IMR-90 (cell line): ENCODE data around the gene MACF1. TPM values are rescaled to one million over a fixed set of nuclear protein-coding genes. Genes with fewer than 3 reads are reported as not detected.

Experiments used
- ATAC-seq: fragments of 200-7000 bp; cut with Tn5 transposase; 2 replicates; pipeline ENCODE4 v1.9.1; 2020; ENCODE audit warnings: low read depth, mild to moderate bottlenecking, moderate library complexity
- BruUV-seq: library from RNA; stranded (reverse); fragments of 400-500 nt; replicated peaks from 2 replicates; lab custom pipeline; 2021; lab: Mats Ljungman, UMichigan
- CTCF ChIA-PET: fragments of 300-600 bp; formaldehyde crosslinking; extraction: SDS; loops from one replicate; lab custom pipeline; 2021; ENCODE audit warnings: antibody characterized with exemption; lab: Yijun Ruan, JAX
- POLR2A ChIA-PET: fragments of 300-600 bp; sonication (Branson Sonifier 250); formaldehyde crosslinking; loops from one replicate; lab custom pipeline; 2022; ENCODE audit warnings: antibody characterized with exemption; ENCODE audit not compliant: unreplicated experiment; lab: Charles Lee
- DNase-seq: peaks from one replicate; pipeline ENCODE4 v3.0.0; 2013
- H2AFZ ChIP-seq: replicated peaks from 2 replicates; pipeline ENCODE3; 2013; ENCODE audit warnings: low read length, mild to moderate bottlenecking; ENCODE audit not compliant: poor library complexity
- H2AK5ac ChIP-seq: 2 replicates; pipeline ENCODE4 v1.6.1; 2013; ENCODE audit warnings: low read depth, low read length, inconsistent platforms
- H2AK9ac ChIP-seq: replicated peaks from 2 replicates; pipeline ENCODE3; 2013; ENCODE audit warnings: mild to moderate bottlenecking, low read depth, low read length, moderate library complexity; ENCODE audit not compliant: poor library complexity
- H2BK120ac ChIP-seq: 2 replicates; pipeline ENCODE4 v1.6.1; 2013; ENCODE audit warnings: low read depth, low read length, inconsistent platforms
- H2BK15ac ChIP-seq: 3 replicates; pipeline ENCODE4 v1.6.1; 2013; ENCODE audit warnings: low read depth, low read length, inconsistent platforms
- H2BK20ac ChIP-seq: 2 replicates; pipeline ENCODE4 v1.6.1; 2013; ENCODE audit warnings: low read depth, mild to moderate bottlenecking, inconsistent platforms, low read length, moderate library complexity
- H2BK5ac ChIP-seq: 2 replicates; pipeline ENCODE4 v1.6.1; 2013; ENCODE audit warnings: mild to moderate bottlenecking, low read depth, low read length, inconsistent platforms; ENCODE audit not compliant: poor library complexity, severe bottlenecking
- H3K14ac ChIP-seq: replicated peaks from 2 replicates; pipeline ENCODE4 v1.6.1; 2013; ENCODE audit warnings: low read depth, low read length, inconsistent platforms
- H3K18ac ChIP-seq: 2 replicates; pipeline ENCODE4 v1.6.1; 2013; ENCODE audit warnings: low read depth, low read length, control low read depth
- H3K23ac ChIP-seq: 2 replicates; pipeline ENCODE4 v1.6.1; 2013; ENCODE audit warnings: low read depth, low read length, inconsistent platforms
- H3K27ac ChIP-seq: 2 replicates; pipeline ENCODE4 v1.5.1; 2013; ENCODE audit warnings: mild to moderate bottlenecking, control low read depth, low read length; ENCODE audit not compliant: insufficient read depth
- H3K27me3 ChIP-seq: 2 replicates; pipeline ENCODE4 v1.6.1; 2013; ENCODE audit warnings: low read length; ENCODE audit not compliant: control insufficient read depth, insufficient read depth
- H3K36me3 ChIP-seq: 2 replicates; pipeline ENCODE4 v1.6.1; 2013; ENCODE audit warnings: low read length, mixed read lengths; ENCODE audit not compliant: control insufficient read depth, insufficient read depth
- H3K4ac ChIP-seq: 2 replicates; pipeline ENCODE4 v1.6.1; 2013; ENCODE audit warnings: low read depth, low read length, inconsistent platforms
- H3K4me1 ChIP-seq: 2 replicates; pipeline ENCODE4 v1.6.1; 2013; ENCODE audit warnings: low read length, mixed read lengths; ENCODE audit not compliant: control insufficient read depth, insufficient read depth
- H3K4me2 ChIP-seq: 2 replicates; pipeline ENCODE4 v1.6.1; 2013; ENCODE audit warnings: low read depth, mild to moderate bottlenecking, control low read depth, low read length, moderate library complexity
- H3K4me3 ChIP-seq: 2 replicates; pipeline ENCODE4 v1.5.1; 2013; ENCODE audit warnings: low read depth, mild to moderate bottlenecking, control low read depth, low read length, moderate library complexity; ENCODE audit not compliant: insufficient read depth
- H3K56ac ChIP-seq: 2 replicates; pipeline ENCODE4 v1.6.1; 2013; ENCODE audit warnings: low read length, inconsistent platforms; ENCODE audit not compliant: insufficient read depth; ENCODE audit errors: extremely low read depth
- H3K79me1 ChIP-seq, 2 experiments: 2 replicates each; pipeline ENCODE4 v1.6.1; 2013; ENCODE audit warnings: low read length in 2 of 2, inconsistent platforms in 1 of 2, low read depth in 1 of 2
- H3K9ac ChIP-seq: 2 replicates; pipeline ENCODE4 v1.6.1; 2013; ENCODE audit warnings: low read depth, low read length, control low read depth
- H3K9me1 ChIP-seq: 2 replicates; pipeline ENCODE4 v1.6.1; 2013; ENCODE audit warnings: low read length, inconsistent platforms; ENCODE audit not compliant: insufficient read depth
- H3K9me3 ChIP-seq: 2 replicates; pipeline ENCODE4 v1.6.1; 2013; ENCODE audit warnings: low read length; ENCODE audit not compliant: control insufficient read depth, insufficient read depth
- H4K20me1 ChIP-seq: 2 replicates; pipeline ENCODE4 v1.6.1; 2013; ENCODE audit warnings: low read length, inconsistent platforms; ENCODE audit not compliant: insufficient read depth
- H4K5ac ChIP-seq: 2 replicates; pipeline ENCODE4 v1.6.1; 2013; ENCODE audit warnings: mild to moderate bottlenecking, low read depth, low read length, control low read depth
- H4K8ac ChIP-seq, 2 experiments: 2 replicates each; pipeline ENCODE4 v1.6.1; 2013; ENCODE audit warnings: low read depth in 2 of 2, low read length in 2 of 2, control low read depth in 1 of 2, inconsistent platforms in 1 of 2
- H4K91ac ChIP-seq: 2 replicates; pipeline ENCODE4 v1.6.1; 2013; ENCODE audit warnings: low read depth, low read length, inconsistent platforms; ENCODE audit not compliant: insufficient read depth
- BHLHE40 ChIP-seq: fragments of 150-350 bp; IDR thresholded peaks from 2 replicates; pipeline ENCODE4 v1.6.1; 2016; ENCODE audit warnings: mild to moderate bottlenecking, low read depth, low read length
- CHD1 ChIP-seq: IDR thresholded peaks from 2 replicates; pipeline ENCODE4 v1.6.1; 2012; ENCODE audit warnings: low read depth, low read length, improper control_type of control experiment
- FOS ChIP-seq: fragments of 150-350 bp; IDR thresholded peaks from 2 replicates; pipeline ENCODE4 v1.6.1; 2016; ENCODE audit warnings: low read depth, low read length
- MAFK ChIP-seq: IDR thresholded peaks from 2 replicates; pipeline ENCODE4 v1.6.1; 2012; ENCODE audit warnings: low read depth, low read length, improper control_type of control experiment
- MAZ ChIP-seq: IDR thresholded peaks from 2 replicates; pipeline ENCODE4 v1.6.1; 2012; ENCODE audit warnings: low read depth, mild to moderate bottlenecking, low read length, improper control_type of control experiment, moderate library complexity, borderline replicate concordance
- MXI1 ChIP-seq: IDR thresholded peaks from 2 replicates; pipeline ENCODE4 v1.6.1; 2012; ENCODE audit warnings: low read depth, mild to moderate bottlenecking, low read length, moderate library complexity, borderline replicate concordance
- NFE2L2 ChIP-seq: fragments of 150-350 bp; IDR thresholded peaks from 2 replicates; pipeline ENCODE4 v1.6.1; 2016; ENCODE audit warnings: low read depth, mild to moderate bottlenecking, low read length
- POLR2A ChIP-seq: IDR thresholded peaks from 2 replicates; pipeline ENCODE4 v1.6.1; 2012; ENCODE audit warnings: mild to moderate bottlenecking, low read depth, low read length
- RAD21 ChIP-seq: IDR thresholded peaks from 2 replicates; pipeline ENCODE4 v1.6.1; 2012; ENCODE audit warnings: low read length, improper control_type of control experiment
- RCOR1 ChIP-seq: IDR thresholded peaks from 2 replicates; pipeline ENCODE4 v1.6.1; 2012; ENCODE audit warnings: mild to moderate bottlenecking, low read length, improper control_type of control experiment; ENCODE audit not compliant: insufficient replicate concordance
- RFX5 ChIP-seq: IDR thresholded peaks from 2 replicates; pipeline ENCODE4 v1.8.0; 2012; ENCODE audit warnings: low read depth, mild to moderate bottlenecking, low read length, moderate library complexity
- SMC3 ChIP-seq: fragments of 150-350 bp; IDR thresholded peaks from 2 replicates; pipeline ENCODE4 v1.6.1; 2016; ENCODE audit warnings: low read depth, mild to moderate bottlenecking, antibody characterized with exemption, low read length, moderate library complexity
- WGBS, 2 experiments: methylation state at CpG; one replicate each; pipeline versions ENCODE4 v1.1.5 to v1.1.7; 2013; ENCODE audit warnings: missing lambda C conversion rate in 2 of 2; ENCODE audit not compliant: insufficient read length in 1 of 2; ENCODE audit errors: extremely low coverage in 2 of 2; 5-methylcytosine and 5-hydroxymethylcytosine counted together
- dilution Hi-C: fragments of 300-500 bp; cut with HindIII; formaldehyde crosslinking; loops from one replicate; pipeline ENCODE4 v1.14.3; 2018; ENCODE audit warnings: low sequenced_read_pairs; ENCODE audit not compliant: unreplicated experiment
- in situ Hi-C: fragments of 300-500 bp; cut with MboI; formaldehyde crosslinking; loops from 3 replicates; pipeline ENCODE4 v1.14.3; 2019; ENCODE audit warnings: low sequenced_read_pairs, inconsistent platforms, mixed read lengths
- intact Hi-C: fragments of 100-400 bp; cut with micrococcal nuclease; formaldehyde crosslinking; loops from 2 replicates; pipeline ENCODE4 v1.10.0; 2022
- polyA plus RNA-seq, 3 experiments: library from polyadenylated mRNA; depleted of rRNA; stranded (reverse); fragments of >200 nt; gene quantifications; 2 replicates each; pipeline ENCODE4 v1.2.3, GENCODE V29; 2012; ENCODE audit warnings: low replicate concordance in 1 of 3
- total RNA-seq: library from RNA; depleted of rRNA; stranded (reverse); fragments of >200 nt; gene quantifications from 2 replicates; pipeline ENCODE4 v1.2.3, GENCODE V29; 2012
- TF ChIP-seq, protein P1 (sequence below): fragments of 150-350 bp; IDR thresholded peaks from 2 replicates; pipeline ENCODE4 v1.6.1; 2016; ENCODE audit warnings: low read depth, mild to moderate bottlenecking, low read length, moderate library complexity, borderline replicate concordance
- TF ChIP-seq, protein P2 (sequence below): fragments of 150-350 bp; IDR thresholded peaks from 2 replicates; pipeline ENCODE4 v1.6.1; 2017; ENCODE audit warnings: mild to moderate bottlenecking, antibody characterized with exemption, low read length, low read depth
- TF ChIP-seq, protein P3 (sequence below): conservative IDR thresholded peaks from 2 replicates; pipeline ENCODE4 v1.5.1; 2012; ENCODE audit warnings: mild to moderate bottlenecking, low read depth, low read length, improper control_type of control experiment

The MACF1 gene
- total and polyA plus RNA-seq, 2 of the 4 experiments (the other 2 are of a cell fraction) = 67.6 to 369 TPM

DNA sequence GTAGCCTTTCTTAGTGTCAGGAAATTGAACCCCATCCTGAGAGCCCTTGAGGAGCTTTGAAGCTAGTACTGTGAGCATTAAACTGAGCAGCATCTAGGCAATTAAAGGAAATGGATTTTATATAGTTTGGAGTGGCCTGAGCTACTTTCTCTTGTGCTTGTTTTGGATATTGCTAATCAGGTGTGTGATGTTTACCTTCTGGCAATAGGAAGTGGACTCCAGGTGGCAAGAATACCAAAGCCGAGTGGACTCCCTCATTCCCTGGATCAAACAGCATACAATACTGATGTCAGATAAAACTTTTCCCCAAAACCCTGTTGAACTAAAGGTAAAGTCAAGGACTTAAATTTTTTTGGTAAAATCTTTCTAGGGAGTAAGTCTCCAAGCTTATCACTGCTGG lies 79.4 kb downstream of the MACF1 start:
- no peak overlapping the region for H3K4me2 ChIP-seq
- no peak overlapping the region for H3K23ac ChIP-seq
- H2AFZ ChIP-seq = no peak overlapping the region
- H3K9ac ChIP-seq = no peak overlapping the region
- WGBS, 2 experiments = no CpG with 5 or more reads among the region's 1 CpG
- no peak overlapping the region for H3K56ac ChIP-seq
- peaks cover 5% of the 10 kb centered on the region; the same call in 1 of the 2 replicates for H3K9me1 ChIP-seq
- no peak overlapping the region for H2BK5ac ChIP-seq
- no peaks in the 10 kb centered on the region for H3K27me3 ChIP-seq
- no TSS peak for BruUV-seq
- H3K9me3 ChIP-seq = no peaks in the 10 kb centered on the region
- H3K36me3 ChIP-seq = peaks cover 39% of the 10 kb centered on the region
- in situ Hi-C loops (no loop called here), dilution Hi-C loops (no loop called here), intact Hi-C loops (no loop called here)
- ChIA-PET POLR2A (no interaction called here), CTCF (no interaction called here)
- H3K14ac ChIP-seq = no peak overlapping the region
- no peak overlapping the region for H4K91ac ChIP-seq
- no peak overlapping the region for H4K8ac ChIP-seq
- H2BK20ac ChIP-seq = no peak overlapping the region
- H4K5ac ChIP-seq = no peak overlapping the region
- H3K4me1 ChIP-seq = peaks cover 2% of the 10 kb centered on the region
- peaks cover 21% of the 10 kb centered on the region; the same call in 1 of the 2 replicates for H4K20me1 ChIP-seq
- no peak overlapping the region for H2BK120ac ChIP-seq
- H3K4me3 ChIP-seq = no peak overlapping the region
- no peak overlapping the region for H2AK9ac ChIP-seq
- TF ChIP-seq MAZ = no peak
- no peak for TF ChIP-seq NFE2L2
- TF ChIP-seq RCOR1 = no peak
- TF ChIP-seq FOS = no peak
- TF ChIP-seq, protein P1, sequence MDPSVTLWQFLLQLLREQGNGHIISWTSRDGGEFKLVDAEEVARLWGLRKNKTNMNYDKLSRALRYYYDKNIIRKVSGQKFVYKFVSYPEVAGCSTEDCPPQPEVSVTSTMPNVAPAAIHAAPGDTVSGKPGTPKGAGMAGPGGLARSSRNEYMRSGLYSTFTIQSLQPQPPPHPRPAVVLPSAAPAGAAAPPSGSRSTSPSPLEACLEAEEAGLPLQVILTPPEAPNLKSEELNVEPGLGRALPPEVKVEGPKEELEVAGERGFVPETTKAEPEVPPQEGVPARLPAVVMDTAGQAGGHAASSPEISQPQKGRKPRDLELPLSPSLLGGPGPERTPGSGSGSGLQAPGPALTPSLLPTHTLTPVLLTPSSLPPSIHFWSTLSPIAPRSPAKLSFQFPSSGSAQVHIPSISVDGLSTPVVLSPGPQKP = no peak
- TF ChIP-seq, protein P2, sequence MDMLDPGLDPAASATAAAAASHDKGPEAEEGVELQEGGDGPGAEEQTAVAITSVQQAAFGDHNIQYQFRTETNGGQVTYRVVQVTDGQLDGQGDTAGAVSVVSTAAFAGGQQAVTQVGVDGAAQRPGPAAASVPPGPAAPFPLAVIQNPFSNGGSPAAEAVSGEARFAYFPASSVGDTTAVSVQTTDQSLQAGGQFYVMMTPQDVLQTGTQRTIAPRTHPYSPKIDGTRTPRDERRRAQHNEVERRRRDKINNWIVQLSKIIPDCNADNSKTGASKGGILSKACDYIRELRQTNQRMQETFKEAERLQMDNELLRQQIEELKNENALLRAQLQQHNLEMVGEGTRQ = no peak
- TF ChIP-seq MAFK = no peak
- TF ChIP-seq CHD1 = no peak
- no peak for TF ChIP-seq RAD21
- no peak for TF ChIP-seq BHLHE40
- TF ChIP-seq MXI1 = no peak
- TF ChIP-seq, protein P3, sequence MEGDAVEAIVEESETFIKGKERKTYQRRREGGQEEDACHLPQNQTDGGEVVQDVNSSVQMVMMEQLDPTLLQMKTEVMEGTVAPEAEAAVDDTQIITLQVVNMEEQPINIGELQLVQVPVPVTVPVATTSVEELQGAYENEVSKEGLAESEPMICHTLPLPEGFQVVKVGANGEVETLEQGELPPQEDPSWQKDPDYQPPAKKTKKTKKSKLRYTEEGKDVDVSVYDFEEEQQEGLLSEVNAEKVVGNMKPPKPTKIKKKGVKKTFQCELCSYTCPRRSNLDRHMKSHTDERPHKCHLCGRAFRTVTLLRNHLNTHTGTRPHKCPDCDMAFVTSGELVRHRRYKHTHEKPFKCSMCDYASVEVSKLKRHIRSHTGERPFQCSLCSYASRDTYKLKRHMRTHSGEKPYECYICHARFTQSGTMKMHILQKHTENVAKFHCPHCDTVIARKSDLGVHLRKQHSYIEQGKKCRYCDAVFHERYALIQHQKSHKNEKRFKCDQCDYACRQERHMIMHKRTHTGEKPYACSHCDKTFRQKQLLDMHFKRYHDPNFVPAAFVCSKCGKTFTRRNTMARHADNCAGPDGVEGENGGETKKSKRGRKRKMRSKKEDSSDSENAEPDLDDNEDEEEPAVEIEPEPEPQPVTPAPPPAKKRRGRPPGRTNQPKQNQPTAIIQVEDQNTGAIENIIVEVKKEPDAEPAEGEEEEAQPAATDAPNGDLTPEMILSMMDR = no peak
- TF ChIP-seq RFX5 = no peak
- no peak for TF ChIP-seq SMC3
- TF ChIP-seq POLR2A = no peak
- no peak overlapping the region for H2AK5ac ChIP-seq
- peaks cover 42 to 69% of the 10 kb centered on the region in 2 experiments for H3K79me1 ChIP-seq
- no peak overlapping the region for H2BK15ac ChIP-seq
- DNase-seq = no peak
- no peak overlapping the region for H3K18ac ChIP-seq
- no peak overlapping the region for H3K27ac ChIP-seq
- H3K4ac ChIP-seq = no peak overlapping the region
- no peak for ATAC-seq
